ENCODE results near the gene MAPK1. TPM values are rescaled to one million over a fixed set of nuclear protein-coding genes. Genes with fewer than 3 reads are reported as not detected.
"Not testable (repeated sequence)": the region's sequence is repeated elsewhere in the genome, so short reads cannot be mapped to it uniquely, and the experiment has no call there.

The MAPK1 gene
- total RNA-seq, 2 experiments from 2014 or later, result 39.6 to 79.8 TPM

- Histone ChIP-seq H3K79me2 (ENCODE audit: insufficient read depth, low read depth, low read length) (no peaks in the 10 kb centered on the region), H3K4me3 (ENCODE audit: low read depth, low read length, poor library complexity, severe bottlenecking) (no peak overlapping the region), H3K4me2 (ENCODE audit: low read length) (no peak overlapping the region), H3K9me3 (ENCODE audit: low read length) (no peaks in the 10 kb centered on the region), H2AFZ (ENCODE audit: low read length) (no peak overlapping the region), H4K20me1 (ENCODE audit: insufficient read depth, low read length) (no peaks in the 10 kb centered on the region), H3K27ac (ENCODE audit: low read depth, low read length, poor library complexity, severe bottlenecking) (no peak overlapping the region), H3K36me3 (ENCODE audit: insufficient read depth, low read length) (no peaks in the 10 kb centered on the region), H3K9me2 (ENCODE audit: insufficient read depth, low read length) (no peaks in the 10 kb centered on the region), H3K4me1 (ENCODE audit: insufficient read depth, low read length, poor library complexity, severe bottlenecking) (peaks cover 10% of the 10 kb centered on the region)
- DNase-seq (ENCODE audit: low spot score), result no peak
- BruUV-seq (replicated peaks), result no TSS peak
- POLR2A ChIA-PET, result no interaction called here
- TF ChIP-seq EZH2phosphoT487 (IDR thresholded peaks at IDR 0.05; ENCODE audit: borderline replicate concordance, low read depth, low read length) (no peak), CTCF (conservative IDR thresholded peaks at IDR 0.05; ENCODE audit: low read length) (no peak)
- CTCF ChIA-PET (ENCODE audit: unreplicated experiment), result no interaction called here
- intact Hi-C loops (cut with micrococcal nuclease; ENCODE audit: unreplicated experiment), result no loop called here
Observed at GRCh38 chr22:21909871-21910270, 42.4 kb upstream of the MAPK1 start.

GRCh38 chr22:21907638-21908522, 40.4 kb upstream of the MAPK1 start:
- BruUV-seq (replicated peaks), result no TSS peak
- Histone ChIP-seq H3K79me2 (ENCODE audit: insufficient read depth, low read depth, low read length) (no peaks in the 10 kb centered on the region), H3K9me2 (ENCODE audit: insufficient read depth, low read length) (no peaks in the 10 kb centered on the region), H3K4me2 (ENCODE audit: low read length) (no peak overlapping the region), H2AFZ (ENCODE audit: low read length) (no peak overlapping the region), H4K20me1 (ENCODE audit: insufficient read depth, low read length) (no peaks in the 10 kb centered on the region), H3K36me3 (ENCODE audit: insufficient read depth, low read length) (no peaks in the 10 kb centered on the region), H3K4me3 (ENCODE audit: low read depth, low read length, poor library complexity, severe bottlenecking) (no peak overlapping the region), H3K9me3 (ENCODE audit: low read length) (no peaks in the 10 kb centered on the region), H3K4me1 (ENCODE audit: insufficient read depth, low read length, poor library complexity, severe bottlenecking) (peaks cover 10% of the 10 kb centered on the region), H3K27ac (ENCODE audit: low read depth, low read length, poor library complexity, severe bottlenecking) (no peak overlapping the region)
- DNase-seq (ENCODE audit: low spot score), result no peak
- intact Hi-C loops (cut with micrococcal nuclease; ENCODE audit: unreplicated experiment), result no loop called here
- POLR2A ChIA-PET, result interaction anchor here (0.8 kb wide), 1 partner anchor 24 kb away, joined by 4 read pairs; no protein-coding TSS in a partner anchor
- CTCF ChIA-PET (ENCODE audit: unreplicated experiment), result no interaction called here
- TF ChIP-seq EZH2phosphoT487 (IDR thresholded peaks at IDR 0.05; ENCODE audit: borderline replicate concordance, low read depth, low read length), result no peak

GRCh38 chr22:21905234-21905633, 37.8 kb upstream of the MAPK1 start:
- BruUV-seq (replicated peaks); H3K9me2 ChIP-seq (ENCODE audit: insufficient read depth, low read length); H4K20me1 ChIP-seq (ENCODE audit: insufficient read depth, low read length); H3K4me1 ChIP-seq (ENCODE audit: insufficient read depth, low read length, poor library complexity, severe bottlenecking); H3K9me3 ChIP-seq (ENCODE audit: low read length); DNase-seq (ENCODE audit: low spot score); intact Hi-C loops (cut with micrococcal nuclease; ENCODE audit: unreplicated experiment); H3K4me3 ChIP-seq (ENCODE audit: low read depth, low read length, poor library complexity, severe bottlenecking); H3K79me2 ChIP-seq (ENCODE audit: insufficient read depth, low read depth, low read length); H3K36me3 ChIP-seq (ENCODE audit: insufficient read depth, low read length); CTCF ChIA-PET (ENCODE audit: unreplicated experiment); H3K4me2 ChIP-seq (ENCODE audit: low read length); H3K27ac ChIP-seq (ENCODE audit: low read depth, low read length, poor library complexity, severe bottlenecking); H2AFZ ChIP-seq (ENCODE audit: low read length): not testable (repeated sequence)
- POLR2A ChIA-PET, result interaction anchor here (0.7 kb wide), 2 partner anchors 62 to 258 kb away, joined by 4 to 5 read pairs; no protein-coding TSS in a partner anchor
